SKM-1 treated with dmso at 0.1 percent for 144 hours (cell line): ENCODE data around the gene CYB5A.

Experiments used
- DNase-seq: peaks from one replicate; lab custom pipeline; 2025; ENCODE audit not compliant: unreplicated experiment; lab: John Stamatoyannopoulos, UW

The CYB5A gene

DNA sequence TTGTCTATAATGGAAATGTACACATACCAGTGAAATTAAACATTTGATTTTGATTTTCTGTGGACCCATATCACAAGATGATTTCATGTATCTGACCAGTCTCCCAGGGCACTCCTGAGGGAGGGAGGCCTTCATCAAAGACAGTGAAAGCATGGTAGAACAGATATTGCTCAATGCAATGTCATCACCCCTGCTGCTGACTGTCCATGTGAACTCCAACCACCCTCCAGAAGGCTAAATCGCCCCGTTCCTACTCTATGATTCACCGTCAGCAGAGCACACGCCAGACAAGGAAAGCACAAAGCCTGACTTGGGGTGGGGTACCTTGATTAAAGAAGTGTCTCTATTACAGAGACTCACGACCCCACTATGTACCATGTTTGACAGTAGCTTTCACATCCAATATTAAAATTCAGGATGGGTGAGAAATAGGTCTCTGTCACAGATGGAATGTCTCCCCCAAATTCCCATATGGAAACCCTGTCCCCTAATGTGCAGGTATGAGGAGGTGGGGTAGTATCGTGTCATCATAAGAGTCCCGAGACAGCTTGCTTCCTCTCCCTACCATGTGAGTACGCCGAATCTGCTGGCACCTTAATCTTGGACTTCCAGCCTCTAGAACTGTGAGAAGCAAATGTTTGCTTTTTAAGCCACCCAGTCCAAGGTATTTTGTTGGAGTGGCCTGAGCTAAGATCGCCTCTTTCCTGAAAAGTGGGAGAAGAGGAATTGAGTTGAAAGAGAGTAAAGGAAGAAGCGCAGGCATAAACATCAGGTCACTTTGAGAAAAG is 42.4 kb downstream of the CYB5A start:
- peak; percentile 45 for DNase-seq

DNA sequence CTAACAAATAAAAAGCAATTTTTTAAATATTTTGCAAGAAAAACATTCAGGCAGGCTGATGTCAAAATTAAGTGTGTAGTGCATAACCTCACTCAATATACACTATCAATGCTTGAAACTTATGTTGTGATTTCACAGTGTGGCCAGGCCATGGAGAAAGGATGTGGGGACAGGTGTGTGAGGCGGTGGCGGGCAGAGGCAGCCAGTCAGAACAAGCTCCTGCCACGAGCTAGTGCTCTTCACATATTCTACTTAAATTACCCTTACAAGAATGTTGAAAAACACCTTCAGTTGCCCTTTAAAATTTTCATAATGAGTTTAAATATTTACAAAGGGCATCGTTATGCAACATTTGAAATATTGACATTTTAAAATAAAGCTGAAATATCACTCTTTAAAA is 43.2 kb downstream of the CYB5A start:
- no peak for DNase-seq

DNA sequence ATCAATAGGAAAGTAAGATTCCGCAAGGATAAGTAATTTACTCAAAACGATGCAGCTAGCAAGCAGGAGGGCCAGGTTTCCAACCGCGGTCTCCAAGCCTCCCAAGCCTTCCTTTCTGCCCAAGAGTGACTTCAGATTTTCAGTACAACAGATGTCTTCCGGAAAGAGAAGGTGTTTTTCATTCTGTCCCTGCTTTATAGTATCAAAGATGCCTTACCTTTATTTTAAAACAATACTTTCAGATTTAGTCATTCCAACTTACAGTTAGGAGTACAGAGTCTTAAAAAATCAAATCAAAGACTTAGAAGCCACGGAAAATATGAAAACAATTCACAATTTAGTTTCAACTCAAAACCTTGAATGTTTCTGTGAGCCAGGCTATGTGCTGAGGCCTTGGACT is 43.6 kb downstream of the CYB5A start:
- DNase-seq = no peak

DNA sequence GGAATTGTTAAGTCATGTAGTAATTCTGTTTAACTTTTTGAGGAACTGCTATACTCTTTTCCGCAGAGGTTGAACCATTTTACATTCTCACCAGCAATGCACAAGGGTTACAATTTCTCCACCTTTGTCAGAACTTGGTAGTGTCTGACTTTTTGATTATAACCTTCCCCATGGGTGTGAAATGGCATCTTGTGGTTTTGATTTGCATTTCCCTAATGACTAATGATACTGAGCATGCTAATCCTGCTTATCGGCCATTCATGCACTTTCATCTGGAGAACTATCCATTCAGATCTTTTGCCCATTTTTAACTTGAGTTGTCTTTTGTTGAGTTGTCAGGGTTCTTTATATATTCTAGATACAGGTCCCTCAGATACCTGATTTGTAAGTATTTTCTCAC is 47.2 kb downstream of the CYB5A start:
- DNase-seq = no peak

DNA sequence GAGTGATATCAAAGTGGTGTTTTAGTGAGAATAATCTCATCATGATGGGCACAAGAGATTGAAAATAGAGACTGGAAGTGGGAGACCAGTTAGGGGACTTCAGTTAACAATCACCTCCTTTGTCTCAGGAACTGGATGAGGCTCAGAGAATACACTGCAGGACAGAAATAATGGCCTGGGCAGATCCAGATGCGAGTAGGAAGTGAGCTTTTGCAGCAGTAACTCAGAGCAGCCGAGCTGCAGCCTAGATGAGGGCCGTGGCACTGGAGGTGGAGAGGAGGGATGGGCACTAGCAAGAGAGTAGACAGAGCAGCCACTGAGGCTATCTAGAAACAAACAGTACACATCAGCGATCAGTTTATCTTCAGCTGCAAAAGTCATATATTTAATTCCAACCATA is 48.6 kb downstream of the CYB5A start:
- DNase-seq = no peak

DNA sequence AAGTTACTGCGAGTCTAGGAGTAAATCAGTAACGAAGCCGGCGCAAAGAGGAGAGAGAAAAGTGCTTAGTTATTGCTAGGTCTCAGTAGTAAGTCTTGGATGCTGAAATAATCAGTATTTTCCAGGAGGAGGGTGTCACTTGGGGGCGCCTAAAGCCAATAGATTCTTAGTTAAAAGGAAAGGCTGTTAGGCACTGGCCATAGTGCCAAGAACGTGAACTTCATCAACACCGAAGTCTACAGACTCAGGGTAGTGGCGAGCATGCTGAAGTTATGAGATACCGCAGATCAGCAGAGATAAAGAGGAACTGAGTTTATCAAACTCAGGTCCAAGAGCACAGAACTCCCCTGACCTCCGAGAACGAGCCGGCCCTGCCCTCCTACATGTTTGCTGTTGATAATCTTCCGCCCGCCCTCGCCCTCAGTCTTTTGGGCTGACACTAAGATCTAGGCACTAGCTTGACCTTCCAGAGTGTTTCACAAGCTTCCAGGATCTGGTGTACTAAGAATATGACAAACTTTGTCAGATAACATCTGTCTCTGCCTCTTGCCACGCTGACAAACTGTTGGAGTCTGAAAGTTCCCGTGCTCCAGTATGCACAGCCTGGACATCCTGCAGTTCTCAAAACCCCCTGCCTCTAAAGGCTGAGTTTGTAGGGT is 49.2 kb downstream of the CYB5A start:
- no peak for DNase-seq

DNA sequence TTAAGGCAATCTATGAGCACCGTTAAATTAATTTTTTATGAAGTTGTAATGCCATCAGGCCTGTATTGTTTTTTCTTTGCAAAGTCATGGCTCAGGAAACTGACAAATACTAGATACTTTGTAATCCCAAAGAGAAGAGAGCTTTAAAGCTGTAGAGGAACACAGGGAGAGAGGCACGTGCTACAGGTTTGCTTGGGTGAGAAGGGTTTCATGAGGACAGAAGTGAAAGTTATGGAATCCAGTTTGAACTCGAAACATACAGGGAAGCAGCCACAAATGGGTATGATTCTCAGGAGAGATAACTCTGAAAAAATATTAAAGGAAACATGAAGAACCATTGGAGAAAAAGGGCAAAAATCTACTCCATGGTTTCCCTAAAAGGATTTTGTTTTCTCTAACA is 49.8 kb downstream of the CYB5A start:
- no peak for DNase-seq

DNA sequence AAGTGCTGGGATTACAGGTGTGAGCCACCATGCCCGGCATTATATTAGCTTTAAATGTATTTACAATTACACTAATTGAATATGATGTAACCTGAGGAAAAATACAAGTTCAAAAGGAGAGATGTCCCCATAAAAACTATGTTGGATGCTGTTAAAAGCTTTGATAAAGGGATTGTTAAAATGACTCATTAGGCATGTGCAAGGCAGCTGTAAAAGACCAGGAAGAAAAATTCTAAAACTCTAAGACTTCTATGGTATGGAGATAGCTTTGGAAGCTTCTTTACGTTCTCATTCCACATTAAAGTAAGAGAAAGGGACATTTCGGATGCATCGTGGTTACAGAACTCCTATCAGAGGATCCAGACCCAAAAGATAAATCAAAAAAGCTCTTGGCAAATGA is 50.3 kb downstream of the CYB5A start:
- no peak for DNase-seq

DNA sequence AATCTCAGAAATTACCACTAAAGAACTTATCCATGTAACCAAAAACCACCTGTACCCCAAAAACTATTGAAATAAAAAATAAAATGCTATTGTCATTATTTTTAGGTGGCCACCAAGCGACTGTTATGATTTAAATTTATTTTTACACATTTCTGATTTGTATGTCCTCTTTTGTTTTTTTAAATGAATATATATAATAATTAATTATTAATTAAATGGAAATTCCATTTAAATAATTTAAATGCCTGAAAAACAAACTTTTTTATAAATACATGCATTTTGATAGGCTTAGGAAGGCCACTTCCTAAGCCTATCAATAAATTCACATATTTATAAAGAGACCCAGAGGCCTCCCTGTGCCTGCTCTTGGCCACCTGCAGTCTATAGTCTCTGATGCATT is 52.2 kb downstream of the CYB5A start:
- DNase-seq = no peak

DNA sequence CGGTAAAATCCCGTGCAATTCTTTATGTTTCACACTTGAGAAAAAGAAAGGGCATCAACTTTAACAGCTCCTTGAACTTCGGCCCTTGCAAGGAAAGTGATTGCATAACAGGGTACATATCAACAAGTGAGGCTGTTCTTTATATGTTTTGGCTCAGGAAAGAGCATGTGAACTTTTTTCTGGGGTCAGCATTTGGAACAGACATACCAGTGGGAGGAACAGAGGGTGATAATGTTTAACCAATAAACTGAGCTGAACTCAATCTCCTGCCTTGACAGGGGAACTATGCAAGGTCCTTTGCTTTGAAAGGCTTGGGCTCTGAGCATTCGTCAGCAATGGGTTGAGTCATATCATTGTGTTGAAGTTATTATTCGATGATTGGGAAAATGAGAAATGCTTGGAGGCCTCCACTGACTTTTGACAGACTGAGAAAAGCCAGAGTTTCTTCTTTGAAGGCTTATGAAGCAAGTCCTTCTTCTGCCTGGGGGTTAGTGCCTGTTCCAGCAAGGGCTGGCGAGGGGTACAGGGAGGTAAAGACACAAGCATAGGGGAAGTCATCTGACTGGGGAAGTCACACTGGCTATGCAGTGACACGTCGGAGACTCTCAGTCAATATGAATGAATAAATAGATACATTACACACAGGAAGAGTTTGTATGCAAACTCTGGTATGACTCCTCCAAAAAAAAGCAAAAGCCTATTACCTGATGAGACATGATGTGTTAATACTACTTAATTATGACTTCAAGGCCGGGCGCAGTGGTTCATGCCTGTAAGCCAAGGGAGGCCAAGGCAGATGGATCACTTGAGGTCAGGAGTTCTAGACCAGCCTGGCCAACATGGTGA is 57.2 kb downstream of the CYB5A start:
- no peak for DNase-seq

DNA sequence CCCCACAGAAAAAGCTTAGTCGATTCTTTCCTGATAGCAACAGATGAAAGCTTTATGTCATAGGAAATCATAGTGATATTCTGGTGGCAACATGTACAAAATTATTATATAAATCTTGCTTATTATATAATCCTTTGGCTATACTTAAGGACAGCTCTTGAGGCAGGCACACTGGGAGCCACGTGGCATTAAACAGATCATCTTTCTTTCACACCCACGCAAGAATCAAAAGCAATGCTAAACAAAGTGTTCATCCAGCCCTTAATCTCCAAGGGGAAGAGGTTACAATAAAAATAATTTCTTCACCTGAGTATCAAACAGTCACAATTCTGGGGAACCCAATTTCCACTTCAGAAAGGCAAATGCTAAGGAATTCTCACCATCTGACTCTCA is 57.8 kb downstream of the CYB5A start:
- no peak for DNase-seq

DNA sequence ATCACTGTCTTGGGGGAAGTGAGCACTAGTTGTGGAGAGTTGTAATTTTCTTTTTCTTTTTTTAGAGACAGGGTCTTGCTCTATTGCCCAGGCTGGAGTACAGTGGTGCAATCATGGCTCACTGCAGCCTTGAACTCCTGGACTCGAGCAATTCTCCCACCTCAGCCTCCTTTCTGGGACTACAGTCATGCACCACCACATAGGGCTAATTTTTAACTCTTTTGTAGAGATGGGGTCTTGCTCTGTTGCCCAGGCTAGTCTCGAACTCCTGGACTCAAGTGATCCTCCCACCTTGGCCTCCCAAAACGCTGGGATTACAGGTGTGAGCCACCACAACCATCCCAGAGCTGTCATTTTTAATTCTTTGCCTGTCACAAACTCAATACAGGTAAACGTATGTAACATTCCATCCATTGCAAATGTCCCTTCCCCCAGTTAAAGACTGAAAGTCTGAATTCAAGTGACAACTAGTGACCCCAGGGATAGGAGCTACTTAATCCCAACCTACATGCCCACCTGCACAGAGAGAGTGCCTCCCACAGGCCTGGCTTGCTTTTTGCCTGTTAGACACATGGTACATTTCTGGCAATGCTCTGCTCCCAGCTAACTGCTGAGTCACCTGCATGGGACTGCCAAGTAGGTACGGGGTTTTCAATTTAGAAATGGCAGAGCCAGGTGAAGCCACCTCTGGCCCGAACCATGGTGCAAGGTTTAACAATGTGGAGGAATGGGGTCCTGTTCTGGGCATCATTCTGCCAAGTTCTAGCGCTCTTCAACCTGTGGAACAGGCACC is 60.6 kb downstream of the CYB5A start:
- DNase-seq = no peak

DNA sequence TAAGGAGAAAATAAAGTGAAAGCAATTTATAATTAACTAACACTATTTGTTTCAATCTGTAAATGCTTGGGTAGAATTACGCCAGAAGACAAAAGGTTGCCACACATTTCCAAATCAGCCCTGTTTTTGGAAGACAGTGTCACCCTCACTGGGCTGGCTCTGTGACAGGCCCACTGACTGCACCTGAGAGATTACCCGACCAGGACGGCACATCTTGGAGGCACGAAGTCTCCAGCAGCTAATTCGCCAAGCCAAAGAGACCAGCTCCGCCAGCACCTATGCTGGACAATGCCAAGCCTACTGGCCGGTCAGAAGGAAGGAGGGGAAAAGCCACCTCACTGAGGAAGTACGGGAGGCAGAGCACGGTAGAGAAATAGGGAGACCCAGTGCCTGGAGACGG is 61.9 kb downstream of the CYB5A start:
- no peak for DNase-seq

DNA sequence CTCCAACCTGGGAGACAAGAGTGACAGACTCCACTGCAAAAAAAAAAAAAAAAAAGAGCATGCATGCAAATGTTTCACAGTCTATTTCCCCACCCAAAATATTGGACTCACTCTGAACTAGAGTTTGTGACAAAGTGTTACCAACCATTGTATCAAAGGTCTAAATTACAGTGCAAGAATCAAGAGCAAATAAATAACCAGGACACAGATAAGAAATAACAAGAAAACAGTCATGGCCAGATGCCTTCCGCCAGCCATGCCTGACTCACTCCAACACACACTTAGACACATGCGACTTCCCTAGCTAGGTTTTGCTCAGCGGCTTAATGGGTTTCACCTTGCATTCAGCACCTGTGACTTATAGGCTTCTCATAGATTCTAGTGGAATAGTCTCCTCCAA is 62.8 kb downstream of the CYB5A start:
- no peak for DNase-seq

DNA sequence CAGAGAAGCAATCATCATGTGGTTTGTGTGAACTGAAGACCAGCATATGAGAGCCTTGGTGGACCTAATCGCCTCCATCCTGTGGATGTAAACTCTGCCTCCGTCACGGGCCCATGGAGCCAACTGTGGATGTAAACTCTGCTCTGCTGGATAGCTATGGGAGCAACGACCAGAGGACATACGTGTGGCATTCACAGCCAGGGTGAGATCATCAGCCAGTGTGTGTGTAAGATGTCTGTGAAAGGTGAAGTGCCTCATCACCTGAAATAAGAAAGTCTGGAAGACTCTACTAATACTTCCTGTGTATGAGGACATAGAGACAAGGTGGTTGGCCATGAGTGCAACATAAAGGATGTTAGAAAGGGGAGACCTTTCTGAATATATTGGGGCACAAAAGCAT is 63.5 kb downstream of the CYB5A start:
- no peak for DNase-seq

DNA sequence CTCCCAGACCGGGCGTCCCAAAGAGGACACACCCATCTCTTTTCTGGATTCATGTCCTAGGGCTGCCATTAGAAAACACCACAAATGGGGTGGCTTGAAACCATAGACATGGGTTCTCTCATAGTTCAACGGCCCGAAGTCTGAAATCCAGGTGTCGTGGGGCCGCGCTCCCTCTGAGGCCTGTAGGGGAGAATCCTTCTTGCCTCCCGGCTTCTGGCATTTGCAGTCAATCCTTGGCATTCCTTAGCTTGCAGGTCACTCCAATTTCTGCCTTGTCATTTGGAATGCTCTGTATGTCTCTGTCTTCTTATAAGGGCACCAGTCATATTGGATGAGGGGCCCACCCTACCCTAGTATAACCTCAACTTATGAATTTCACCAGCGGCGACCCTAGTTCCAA is 65.1 kb downstream of the CYB5A start:
- DNase-seq = no peak

DNA sequence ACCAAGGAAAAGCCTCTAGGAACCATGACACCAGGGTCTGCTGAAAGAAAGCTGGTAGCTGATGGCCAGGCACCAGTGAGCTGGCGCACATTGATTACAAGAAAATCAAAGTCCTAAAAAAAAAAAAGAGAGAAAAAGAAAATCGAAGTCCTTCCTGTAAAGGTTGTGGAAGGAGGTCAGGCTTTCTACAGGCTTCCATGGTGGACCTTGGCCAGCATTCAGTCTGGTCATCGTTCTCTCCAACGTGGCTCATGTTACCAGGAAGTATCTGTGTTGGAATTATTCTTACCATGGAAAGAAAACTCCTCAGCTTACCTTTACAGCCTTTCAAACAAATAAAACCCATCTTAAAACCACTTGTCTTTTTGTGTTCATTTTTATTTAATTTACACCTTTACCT is 65.6 kb downstream of the CYB5A start:
- no peak for DNase-seq

DNA sequence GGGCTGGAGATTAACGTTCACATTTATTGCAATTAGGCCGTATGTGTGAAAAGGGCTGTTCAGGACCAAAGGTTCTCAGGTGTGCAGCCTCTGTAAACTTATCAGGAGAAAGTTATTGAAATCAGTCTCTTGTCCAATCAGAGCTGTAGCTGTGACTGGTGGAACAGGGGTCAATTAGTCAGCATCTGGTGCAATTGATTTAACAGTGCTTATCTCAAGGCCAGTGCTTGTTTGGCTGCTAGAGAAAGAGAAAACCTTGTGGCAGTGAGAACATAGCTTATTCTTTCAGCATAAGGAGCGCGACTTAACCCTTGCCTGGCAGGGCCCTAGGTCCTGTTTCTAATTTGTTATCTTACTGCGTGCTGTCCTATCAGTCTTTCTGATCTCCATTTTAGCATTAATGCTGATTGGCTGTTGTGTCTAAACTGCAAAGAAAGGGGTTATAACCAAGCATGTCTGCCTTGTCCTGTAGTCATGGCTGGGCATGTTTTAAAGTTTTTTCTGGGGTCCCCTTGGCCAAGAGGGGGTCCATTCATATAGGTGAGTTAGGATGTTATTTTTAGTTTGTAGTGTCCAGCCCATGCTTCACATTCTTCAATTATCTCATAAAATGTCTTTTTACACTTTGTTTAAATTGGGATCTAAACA is 66.4 kb downstream of the CYB5A start:
- DNase-seq = no peak

DNA sequence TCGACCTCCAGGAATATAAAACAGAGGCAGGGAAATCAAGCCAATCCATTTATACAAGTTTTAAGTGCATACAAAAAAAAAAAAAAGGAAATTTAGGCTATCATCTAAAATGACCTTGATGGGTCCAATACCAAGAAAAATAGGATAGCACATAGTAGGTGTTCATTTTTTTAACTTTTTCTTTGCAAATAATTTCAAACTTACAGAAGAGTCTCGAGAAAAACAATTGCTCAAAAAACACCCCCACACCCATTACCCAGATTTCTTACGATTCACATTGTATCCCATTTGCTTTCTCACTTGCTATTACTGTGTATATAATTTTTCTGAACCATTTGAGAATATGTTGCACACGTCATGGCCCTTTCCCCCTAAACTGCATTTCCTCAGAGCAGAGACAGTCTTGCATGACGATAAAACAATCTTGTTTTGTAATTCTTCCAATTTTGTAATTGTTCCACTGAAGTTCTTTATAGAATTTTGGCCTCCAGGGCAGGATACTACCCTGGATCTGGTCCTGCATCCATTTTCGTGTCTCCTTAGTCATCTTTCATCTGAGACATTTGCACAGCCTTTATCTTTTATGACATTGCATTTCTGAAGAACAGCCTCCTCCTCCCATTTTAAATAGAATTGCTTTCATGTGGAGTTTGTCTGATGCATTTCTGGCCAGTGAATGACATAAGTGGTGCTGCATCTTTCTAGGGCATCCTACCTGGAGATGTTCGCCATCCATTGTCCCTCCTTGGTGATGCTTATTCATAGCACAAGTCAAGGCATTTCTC is 68.9 kb downstream of the CYB5A start:
- DNase-seq = no peak

DNA sequence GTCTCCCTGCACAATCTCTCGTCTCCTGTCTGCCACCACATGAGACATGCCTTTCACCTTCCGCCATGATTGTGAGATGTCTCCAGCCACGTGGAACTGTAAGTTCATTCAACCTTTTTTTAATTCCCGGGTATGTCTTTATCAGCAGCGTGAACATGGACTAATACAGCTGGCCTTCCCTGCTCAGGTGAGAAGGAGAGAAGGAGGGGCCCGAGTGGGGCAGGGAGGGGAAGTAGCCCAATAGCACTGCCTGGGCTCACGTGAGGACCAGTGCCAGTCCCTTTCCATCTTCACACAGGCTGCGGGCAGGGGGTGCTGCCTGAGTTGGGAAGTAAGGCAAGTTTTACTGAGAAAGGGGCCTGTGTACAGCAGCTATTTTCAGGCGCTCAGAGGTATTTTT is 70.7 kb downstream of the CYB5A start:
- no peak for DNase-seq
